GM12865 (cell line): Measurements from ENCODE around the gene STYK1.

Experiments used
- DNase-seq: peaks from one replicate; pipeline ENCODE4 v3.0.0; 2010; ENCODE audit warnings: low read depth
- H3K4me3 ChIP-seq: 2 replicates; pipeline ENCODE4 v1.5.1; 2011; ENCODE audit warnings: mild to moderate bottlenecking, low read depth, low read length, control low read depth
- TF ChIP-seq, protein P1 (sequence below): IDR thresholded peaks from 2 replicates; pipeline ENCODE4 v1.5.1; 2011; ENCODE audit warnings: low read length, control low read depth, low read depth, inconsistent platforms; ENCODE audit not compliant: insufficient read depth; ENCODE audit errors: missing control alignments

The STYK1 gene

DNA sequence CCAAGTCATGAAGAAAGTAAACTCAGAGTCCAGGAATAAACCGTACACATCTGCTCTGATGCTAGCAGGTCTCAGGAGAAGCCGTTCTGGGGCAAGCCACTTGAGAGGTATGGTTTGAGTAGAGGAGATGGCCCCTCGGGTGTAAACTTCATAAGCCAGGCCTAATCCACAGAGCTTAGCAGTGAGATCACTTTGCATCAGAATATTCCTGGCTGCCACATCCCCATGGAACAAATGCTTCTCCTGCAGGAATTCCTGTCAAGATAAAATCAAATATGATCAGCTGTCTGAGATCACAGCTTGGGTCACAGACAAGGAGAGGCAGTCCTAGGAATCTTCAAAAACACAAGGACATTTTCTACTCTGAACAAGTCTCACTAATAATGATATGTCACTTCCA is 49.2 kb downstream of the STYK1 start:
- H3K4me3 ChIP-seq: no peak overlapping the region
- TF ChIP-seq, protein P1, sequence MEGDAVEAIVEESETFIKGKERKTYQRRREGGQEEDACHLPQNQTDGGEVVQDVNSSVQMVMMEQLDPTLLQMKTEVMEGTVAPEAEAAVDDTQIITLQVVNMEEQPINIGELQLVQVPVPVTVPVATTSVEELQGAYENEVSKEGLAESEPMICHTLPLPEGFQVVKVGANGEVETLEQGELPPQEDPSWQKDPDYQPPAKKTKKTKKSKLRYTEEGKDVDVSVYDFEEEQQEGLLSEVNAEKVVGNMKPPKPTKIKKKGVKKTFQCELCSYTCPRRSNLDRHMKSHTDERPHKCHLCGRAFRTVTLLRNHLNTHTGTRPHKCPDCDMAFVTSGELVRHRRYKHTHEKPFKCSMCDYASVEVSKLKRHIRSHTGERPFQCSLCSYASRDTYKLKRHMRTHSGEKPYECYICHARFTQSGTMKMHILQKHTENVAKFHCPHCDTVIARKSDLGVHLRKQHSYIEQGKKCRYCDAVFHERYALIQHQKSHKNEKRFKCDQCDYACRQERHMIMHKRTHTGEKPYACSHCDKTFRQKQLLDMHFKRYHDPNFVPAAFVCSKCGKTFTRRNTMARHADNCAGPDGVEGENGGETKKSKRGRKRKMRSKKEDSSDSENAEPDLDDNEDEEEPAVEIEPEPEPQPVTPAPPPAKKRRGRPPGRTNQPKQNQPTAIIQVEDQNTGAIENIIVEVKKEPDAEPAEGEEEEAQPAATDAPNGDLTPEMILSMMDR: no peak
- no peak for DNase-seq

DNA sequence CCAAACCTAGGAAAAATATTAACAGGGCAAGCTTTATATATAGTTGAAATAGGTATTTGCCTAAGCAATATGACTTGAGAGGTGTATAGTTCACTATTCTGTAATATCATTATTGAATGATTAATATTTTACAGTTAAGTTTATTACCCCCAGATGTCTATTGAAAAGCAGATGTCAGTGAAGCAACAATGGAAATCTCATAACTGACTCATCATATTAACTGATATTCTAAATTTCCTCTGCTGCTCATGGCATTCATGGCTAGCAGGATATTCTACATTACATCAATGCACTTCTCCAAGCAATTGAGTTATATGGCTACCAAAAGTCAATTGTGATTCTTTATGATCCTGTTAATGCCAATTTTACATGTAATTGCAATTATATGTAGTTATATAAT is 50.7 kb downstream of the STYK1 start:
- TF ChIP-seq, protein P1: no peak
- DNase-seq: no peak
- no peak overlapping the region for H3K4me3 ChIP-seq

DNA sequence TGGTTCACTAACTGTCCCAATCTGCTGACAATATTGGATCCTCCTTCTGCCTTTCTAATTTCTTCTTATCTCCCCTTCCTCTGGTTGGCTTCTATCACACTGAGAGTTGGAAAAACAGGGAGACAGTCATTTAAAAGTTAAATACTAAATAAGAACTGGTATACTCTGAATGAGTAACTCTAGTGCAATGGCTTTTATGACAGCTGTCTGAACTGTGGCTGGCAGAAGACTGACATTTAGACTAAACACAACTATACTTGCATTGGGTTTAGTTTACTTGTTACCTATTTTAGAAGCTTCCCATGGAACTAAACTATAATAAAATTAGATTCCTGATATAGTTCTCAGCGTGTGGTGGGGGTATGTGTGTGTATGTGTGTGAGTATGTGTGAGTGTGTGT is 52.6 kb downstream of the STYK1 start:
- TF ChIP-seq, protein P1: no peak

DNA sequence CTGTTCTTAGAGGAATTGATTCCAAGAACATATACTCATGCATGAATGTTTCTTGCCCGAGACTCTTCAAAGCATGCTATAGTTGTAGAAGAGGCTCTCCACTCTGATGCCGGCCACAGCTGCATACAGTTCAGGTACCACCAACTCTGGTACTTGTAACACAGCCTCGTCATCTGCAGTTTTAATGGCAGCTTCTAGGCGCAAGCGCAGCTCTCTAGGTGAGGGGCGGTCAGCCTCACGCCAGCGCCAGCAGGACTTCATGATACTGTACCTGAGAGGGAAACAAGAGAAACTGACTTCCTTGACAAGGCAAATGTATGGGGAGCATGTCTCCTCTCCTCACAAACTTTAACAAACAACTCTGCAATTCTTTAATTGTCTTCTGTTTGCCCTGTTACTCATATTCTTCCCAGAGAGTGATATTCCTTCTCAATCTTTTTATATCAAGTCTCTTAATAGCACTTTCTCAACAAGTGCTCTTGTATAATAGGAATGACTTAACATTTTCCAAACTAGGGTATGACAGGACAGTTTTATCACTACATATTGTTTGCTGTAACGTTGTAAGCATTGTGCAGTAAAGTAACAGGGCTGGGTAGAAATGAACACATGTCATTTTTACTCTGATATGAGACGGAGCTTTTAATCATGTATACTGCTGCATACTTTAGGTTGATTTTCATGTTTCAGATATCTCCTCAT is 53.6 kb downstream of the STYK1 start:
- H3K4me3 ChIP-seq: no peak overlapping the region
- DNase-seq: no peak
- TF ChIP-seq, protein P1: no peak

More for the DNA sequence above, 52.6 kb downstream of the STYK1 start:
- no peak overlapping the region for H3K4me3 ChIP-seq
- DNase-seq: no peak

DNA sequence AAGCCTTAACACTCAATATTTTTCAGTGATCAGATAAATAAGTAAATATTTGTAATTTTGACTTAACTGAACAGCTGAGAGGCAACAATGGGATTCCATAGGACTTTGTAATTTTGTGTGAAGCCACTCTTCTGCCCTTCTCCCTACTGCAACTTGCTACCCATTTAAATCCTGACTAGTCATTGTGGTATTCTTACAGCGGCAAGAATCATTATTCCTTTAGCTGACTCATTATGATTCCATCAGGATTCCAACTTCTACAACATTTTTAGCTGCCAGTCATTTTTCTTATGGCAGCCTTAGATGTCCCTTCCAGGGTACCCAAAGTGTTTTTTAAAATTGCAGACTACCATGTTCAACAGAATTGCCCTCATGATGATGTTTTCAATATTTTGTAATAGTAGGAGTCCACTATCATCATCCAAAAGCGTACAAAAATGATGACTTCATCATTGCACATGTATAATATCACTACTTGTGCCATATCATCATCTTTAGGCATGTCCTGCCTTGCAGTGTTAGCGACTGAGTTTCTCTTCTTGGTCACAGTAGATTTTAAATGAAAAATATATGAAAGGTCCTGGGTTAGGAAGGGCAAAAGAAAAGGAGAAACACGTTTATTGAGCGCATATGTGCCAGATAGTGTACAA is 55.4 kb downstream of the STYK1 start:
- DNase-seq: no peak
- TF ChIP-seq, protein P1: no peak
- H3K4me3 ChIP-seq: no peak overlapping the region

DNA sequence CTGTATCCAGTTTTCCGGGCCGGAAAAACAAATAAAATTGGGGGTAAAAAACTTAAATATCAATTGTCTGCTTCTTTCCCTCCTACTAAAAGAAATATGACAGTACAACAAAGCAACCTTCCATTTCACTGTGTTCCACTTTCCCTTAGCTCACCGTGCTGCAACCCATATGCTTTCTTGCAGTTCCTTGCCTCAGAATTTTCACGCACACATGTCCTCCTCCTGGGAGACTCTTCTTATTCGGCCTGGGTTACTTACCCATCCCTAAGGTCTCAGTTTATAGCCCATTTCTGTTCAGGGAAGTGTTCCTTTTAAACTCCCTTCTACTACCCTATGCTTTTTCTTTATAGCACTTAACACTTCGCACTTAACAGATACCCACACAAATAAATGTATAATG is 56.0 kb downstream of the STYK1 start:
- TF ChIP-seq, protein P1: no peak
- no peak overlapping the region for H3K4me3 ChIP-seq

DNA sequence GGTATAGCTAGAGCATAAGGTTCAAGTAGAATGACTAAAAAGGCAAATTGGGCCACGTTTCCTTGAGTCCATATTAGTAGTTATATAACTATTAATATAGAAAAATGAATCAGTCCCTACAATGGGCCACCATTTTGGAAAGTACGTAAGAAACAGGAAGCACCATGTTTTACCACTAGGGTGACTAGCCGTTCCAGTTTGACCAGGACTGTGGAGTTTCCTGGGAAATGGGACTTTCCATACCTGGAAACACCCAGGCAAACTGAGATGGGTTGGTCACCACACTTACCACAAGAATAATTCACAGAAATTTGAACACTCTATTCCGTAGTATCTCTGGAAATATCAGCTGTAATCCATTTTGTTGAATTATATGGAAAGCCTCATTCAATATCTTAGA is 58.3 kb downstream of the STYK1 start:
- DNase-seq: peak; percentile 34

More for the DNA sequence above, 56.0 kb downstream of the STYK1 start:
- no peak for DNase-seq

More for the DNA sequence above, 58.3 kb downstream of the STYK1 start:
- TF ChIP-seq, protein P1: no peak
- H3K4me3 ChIP-seq: no peak overlapping the region
